Measurements from ENCODE around the gene DAZL. TPM values are rescaled to one million over a fixed set of nuclear protein-coding genes. Genes with fewer than 3 reads are reported as not detected.
A peak's percentile ranks its signal among the peaks of the same experiment; 100 is the strongest.
"Not testable (repeated sequence)": the region's sequence is repeated elsewhere in the genome, so short reads cannot be mapped to it uniquely, and the experiment has no call there.

The DAZL gene, protein sequence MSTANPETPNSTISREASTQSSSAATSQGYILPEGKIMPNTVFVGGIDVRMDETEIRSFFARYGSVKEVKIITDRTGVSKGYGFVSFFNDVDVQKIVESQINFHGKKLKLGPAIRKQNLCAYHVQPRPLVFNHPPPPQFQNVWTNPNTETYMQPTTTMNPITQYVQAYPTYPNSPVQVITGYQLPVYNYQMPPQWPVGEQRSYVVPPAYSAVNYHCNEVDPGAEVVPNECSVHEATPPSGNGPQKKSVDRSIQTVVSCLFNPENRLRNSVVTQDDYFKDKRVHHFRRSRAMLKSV
- not detected in 2 replicates for total RNA-seq (2014; rRNA removed; shearing (Covaris generic))

DNA sequence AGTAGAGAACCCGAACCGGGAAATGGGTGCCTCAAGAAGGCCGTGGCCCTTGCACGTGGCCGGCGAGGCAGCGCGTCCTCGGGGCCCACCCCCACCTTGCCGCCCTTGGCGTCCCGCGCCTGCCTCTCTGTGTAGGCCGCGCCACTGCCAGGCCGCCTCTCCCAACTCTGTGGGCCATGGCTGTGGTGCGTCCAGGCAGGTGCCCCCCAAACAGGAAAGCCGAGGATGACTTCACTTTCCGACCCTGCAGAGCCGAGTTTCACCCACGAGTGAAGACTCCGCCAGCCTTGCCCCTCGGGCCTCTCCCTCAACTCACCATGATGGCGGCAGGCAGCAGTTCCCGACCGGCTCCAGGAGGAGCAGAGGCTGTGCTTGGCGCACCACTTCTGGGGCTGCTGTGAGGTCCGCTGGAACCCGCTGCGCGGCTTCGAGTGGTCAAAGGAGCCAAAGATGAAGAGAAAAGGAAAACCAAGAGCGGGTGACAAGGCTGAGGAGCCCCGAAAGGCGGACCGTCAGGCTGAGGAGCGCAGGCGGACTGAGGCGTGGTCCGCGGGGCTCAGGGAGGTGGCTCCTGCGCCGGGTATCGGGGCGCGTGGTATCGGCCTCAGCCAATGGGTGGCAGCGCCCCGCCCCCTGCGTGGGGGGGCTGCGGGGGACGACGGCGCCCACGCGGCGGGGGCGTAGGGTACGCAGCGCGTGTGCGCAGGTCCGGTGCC is at the start of gene DAZL:
Gene DAZL, minus strand, starts transcription at position 537 of the 716 bp plus-strand sequence. Its CDS starts 218 bp downstream, at position 319.
- DNase-seq (ENCODE audit: low spot score): no peak

DNA sequence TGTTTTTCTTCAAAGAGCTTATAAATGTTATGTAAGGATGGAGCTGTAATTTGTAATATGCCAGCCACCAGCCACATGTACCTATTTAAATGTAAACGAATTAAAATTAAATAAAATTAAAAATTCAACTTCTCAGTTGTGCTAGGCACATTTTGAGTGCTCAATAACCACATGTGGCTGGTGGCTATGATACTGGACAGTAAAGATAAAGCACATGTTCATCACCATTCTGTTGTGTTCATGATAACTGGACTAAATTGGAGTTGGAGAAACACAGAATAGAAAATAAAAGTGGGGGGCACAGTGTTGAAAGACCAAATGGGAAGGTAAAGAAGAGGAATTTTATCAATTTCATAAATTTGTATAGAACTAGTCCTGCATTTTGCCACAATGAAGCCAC is 49.8 kb upstream of the DAZL start:
- no peak for DNase-seq (ENCODE audit: low spot score)

DNA sequence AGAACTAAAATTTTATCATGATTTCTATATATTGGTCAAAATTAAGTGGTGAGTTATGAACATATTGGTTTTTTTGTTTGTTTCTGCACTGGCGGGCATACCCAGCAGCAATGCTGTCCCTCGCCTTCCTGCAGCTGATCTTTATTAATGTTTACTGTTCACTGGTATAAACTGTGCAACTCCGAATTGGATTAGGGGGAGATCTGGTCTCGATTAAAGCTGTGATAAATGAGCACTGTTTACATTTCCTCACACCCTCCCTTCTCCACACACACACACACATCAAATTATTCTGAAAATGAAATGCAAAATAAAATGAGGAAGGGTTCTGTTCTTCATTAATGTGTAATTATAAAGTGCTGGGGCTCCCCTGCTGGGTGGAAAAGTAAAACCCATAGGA is 48.5 kb upstream of the DAZL start:
- no peak for DNase-seq (ENCODE audit: low spot score)

DNA sequence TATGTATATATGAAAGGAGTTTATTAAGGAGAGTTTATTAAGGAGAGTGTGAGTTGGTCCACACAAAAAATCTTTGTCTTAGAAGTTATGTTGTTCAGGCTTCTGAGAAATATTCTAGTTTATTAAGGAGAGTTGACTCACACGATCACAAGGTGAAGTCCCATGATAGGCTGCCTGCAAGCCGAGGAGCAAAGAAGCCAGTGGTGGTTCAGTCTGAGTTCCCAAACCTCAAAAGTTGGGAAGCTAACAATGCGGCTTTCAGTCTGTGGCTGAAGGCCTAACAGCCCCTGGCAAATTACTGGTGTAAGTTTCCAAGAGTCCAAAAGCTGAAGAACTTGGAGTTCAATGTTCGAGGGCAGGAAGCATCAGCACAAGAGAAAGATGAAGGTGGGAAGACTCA is 42.4 kb upstream of the DAZL start:
- no peak for DNase-seq (ENCODE audit: low spot score)

DNA sequence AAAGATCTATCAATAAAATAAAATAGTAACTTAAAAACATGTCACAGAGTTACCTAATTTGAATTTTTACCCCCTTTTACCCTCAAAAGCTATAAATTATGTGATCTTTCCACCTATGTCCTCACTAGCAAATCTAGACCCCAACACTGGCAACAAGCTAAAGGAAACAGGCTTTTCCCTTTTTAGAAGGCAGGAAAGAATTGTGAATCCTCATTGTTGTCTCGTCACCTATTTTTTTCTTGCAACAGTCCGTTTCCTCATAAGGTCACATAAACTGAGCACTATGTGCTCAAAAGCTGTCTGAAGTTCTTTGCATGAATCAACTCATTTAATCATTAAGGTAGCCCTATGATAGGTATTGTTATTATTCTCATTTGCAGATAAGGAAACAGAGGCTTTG is 34.6 kb upstream of the DAZL start:
- no peak for DNase-seq (ENCODE audit: low spot score)

DNA sequence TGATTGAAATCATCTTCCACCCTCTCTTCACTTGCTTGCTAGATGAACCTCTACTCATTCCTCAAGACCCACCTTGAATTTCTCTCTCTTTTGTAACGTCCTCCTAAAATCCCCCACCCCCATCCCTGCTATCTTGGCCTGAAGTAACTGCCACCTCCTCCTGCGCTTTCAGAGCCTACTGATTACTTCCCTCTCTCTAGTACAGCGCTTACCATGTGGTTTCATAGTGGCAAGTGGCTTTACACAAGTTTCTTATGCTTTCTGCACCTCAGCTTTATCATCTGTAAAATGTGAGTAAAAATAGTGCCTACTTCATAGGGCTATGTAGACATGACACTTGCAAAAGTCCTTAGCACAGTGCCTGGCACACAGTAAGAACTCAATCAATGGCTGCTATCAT is 28.7 kb upstream of the DAZL start:
- no peak for DNase-seq (ENCODE audit: low spot score)

DNA sequence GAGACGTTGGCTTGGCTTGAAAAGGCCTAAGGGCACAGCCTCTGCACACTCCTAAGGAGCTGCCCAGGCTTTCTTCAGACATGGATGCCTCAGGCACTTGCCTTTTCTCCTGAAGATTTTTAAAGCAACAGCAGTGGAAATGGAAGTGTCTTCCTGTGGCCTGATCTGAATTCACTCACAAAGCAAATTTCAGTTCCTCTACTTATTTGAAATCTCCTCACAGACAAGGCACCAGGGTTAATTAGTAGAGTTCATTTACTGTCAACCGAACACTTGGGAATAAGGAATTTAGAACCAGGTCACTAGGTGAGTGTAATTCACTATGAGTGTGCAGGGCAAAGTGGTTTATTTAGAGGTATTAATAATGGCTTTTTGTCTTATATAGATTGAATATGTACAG is 27.2 kb upstream of the DAZL start:
- no peak for DNase-seq (ENCODE audit: low spot score)

DNA sequence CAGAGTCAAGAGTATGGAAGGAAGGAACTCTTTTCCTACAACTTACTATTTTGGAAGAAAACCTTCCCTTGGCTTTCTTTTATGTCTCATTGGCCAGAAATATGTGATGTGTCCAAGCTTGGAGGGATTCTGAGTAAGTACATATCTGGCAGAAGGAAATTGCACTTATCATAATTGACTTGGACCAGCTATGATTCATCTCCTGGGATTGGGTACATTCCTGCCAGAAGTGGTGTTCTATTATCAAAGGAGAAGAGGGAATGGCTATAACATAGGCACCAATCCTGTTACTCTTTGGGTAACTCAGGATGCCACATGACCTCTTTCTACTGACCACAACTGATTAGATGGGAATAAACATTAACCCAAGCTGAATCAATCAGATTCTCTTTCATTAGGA is 13.5 kb upstream of the DAZL start:
- no peak for DNase-seq (ENCODE audit: low spot score)

DNA sequence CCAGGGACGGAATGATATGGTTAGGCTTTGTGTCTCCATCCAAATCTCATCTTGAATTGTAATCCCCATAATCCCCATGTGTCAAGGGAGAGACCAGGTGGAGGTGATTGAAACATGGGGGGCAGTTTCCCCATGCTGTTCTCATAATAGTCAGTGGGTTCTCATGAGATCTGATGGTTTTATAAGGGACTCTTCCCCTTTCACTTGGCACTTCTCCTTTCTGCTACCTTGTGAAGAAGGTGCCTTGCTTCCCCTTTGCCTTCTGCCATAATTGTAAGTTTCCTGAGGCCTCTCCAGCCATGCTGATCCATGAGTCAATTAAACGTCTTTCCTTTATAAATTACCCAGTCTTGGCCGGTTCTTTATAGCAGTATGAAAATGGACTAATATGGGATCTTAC is 11.9 kb upstream of the DAZL start:
- not testable (repeated sequence) for DNase-seq (ENCODE audit: low spot score)

DNA sequence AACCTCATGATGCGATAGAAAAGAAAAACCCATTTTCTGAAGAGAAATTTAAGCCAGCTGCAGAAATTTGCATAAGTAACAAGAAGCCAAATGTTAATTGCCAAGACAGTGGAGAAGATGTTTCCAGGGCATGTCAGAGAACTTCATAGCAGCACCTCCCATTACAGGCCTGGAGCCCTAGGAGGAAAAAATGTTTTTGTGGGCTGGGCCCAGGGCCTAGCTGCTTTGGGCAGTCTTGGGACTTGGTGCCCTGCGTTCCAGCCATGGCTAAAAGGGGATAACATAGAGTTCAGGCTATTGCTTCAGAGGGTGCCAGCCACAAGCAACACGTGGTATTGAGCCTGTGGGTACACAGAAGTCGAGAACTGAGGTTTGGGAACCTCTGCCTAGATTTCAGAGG is 10.9 kb upstream of the DAZL start:
- no peak for DNase-seq (ENCODE audit: low spot score)

DNA sequence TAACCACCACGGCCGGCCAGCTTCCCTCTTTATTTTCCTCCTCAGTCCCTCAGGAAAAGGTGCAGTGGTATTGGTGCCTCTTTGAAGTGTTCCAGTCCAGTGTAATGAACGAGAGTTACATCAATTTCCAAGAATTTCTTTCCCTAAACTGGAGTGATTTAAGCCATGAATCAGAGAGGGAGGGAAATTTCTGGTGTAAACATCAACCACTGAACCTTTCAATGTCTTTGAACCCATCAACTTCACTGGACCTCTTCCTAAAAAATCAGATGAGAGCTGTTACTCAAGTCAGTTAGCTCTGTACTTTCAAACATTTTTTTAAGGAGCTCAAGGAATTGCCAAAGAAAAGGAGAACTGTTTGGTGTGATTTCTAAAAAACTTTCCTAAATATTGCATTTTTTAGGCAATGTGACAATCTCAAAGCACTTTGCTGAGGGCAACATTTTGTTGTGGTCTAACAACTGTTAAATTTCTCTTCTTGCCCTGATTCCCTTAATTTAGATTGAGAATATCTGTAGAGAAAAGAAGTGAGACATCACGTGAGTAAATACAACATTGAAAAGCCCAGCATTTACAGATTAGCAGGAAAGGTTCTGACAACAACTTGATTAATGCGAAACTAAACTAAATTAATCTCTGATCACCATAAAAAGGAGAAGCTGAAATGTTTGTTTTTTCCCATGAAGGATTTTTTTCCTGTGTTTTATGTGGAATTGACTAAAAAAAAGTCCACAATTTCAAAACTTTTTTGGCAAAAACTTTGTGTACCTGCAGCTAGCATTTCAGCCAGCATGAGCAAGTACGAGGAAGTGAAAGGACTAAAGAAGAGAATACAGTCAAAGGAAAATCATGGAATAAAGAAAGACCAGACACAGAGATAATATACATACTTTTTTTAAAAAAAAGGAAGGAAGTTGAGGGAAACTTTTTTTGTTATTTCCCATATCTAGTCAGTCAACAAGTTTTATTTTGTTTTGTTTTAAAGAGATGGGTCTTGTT is 9.1 kb upstream of the DAZL start:
- no peak for DNase-seq (ENCODE audit: low spot score)

DNA sequence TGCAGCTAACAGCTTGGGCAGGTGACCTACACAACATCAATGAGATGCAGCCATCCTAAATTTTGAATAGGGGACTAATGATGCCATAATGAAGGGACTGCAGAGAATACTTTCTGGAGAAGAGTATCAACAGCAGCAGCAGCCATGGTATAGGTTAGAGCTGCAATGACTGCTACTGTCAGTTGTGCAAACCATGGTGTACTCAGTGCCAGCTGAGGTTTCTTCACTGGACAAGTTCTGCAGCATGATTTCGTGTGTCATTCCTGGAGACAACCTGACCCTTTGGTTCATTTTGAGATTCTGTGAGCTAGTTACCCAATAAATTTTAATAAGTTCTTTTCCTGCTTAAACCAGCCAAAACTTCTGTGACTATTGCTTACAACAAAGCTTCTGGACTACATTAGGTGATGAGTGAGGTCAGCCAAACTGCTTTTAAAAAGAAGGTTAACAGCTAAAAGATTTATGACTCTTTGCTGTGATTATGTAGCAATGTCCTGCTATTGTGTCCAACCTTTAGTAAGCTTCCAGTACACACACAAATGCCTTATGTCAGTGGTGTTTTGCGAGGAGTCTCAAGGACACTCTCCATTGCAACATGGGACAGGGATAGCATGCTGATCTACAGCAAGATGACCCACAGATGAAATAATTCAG is 4.8 kb upstream of the DAZL start:
- no peak for DNase-seq (ENCODE audit: low spot score)

DNA sequence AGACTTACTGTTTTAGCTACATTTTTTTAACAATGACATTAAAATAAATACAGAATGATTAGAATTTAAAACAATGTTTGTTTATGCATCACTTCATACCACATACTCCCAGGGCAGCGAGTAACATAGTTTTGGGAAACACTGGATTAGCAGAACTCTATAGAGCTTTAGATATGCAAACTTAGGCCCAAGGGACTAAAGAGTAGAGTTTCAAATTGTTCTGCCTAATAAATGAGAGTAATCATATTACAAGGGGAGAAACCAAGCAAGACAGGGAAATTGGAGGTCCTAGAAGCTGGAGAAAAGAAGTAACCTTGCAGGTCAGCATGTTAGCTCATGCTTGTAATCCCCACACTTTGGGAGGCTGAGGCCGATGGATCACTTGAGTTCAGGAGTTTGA is 3.6 kb upstream of the DAZL start:
- no peak for DNase-seq (ENCODE audit: low spot score)

DNA sequence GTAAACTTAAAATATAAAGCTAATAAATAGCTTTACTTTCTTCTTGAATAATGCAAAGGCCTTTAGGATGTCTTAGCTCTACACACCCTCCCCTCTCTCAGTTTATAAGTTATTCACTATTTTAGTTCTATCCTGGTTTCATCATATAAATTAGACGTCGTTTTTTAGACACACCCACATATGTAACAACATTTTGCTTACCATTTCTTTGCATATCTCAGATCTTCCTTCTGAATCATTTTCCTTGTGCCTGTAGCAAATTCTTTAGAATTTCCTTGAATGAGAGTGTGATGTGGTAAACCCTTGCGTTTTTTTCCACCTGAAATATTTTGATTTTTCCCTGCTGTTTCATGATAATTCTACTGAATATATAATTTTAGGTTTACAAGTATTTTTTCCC is 2.5 kb upstream of the DAZL start:
- DNase-seq (ENCODE audit: low spot score): no peak

DNA sequence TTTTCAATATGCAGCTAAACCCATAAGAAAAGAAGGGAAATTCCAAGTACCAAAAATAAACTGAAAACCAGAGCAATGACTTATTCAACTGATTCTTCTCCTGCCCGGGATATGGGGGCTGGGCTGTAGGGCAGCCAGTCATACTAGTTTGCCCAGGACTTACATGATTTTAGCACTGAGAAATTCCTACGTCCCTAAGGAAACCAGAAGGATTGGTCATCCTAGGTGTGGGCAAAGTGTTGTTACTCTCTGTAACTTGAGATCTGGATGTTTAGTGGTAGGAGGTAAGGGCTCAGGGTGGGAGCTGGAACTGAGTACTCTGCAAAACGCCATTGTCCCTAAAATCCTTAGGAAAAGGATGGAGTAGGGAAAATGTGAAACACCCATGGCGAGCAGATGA is 1.2 kb upstream of the DAZL start:
- peak; percentile 11 for DNase-seq (ENCODE audit: low spot score)

DNA sequence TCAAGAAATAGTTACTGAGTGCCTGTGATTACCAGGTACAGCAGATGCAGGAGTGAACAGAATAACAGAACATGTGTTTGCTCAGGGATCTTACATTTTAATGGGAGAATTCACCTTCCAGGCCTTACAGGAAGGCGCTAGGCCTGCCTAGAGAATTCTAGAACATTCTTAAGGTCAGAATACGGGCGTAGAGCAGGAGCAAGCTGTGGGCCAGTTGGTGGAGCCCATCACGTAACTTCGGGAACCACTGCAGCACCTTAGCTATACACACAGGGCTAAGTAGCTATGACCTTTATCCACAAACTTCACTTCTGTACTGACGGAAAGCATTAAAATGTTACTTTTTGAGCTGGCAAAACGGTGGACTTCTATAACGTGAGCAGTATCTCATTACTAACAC is 743 bp upstream of the DAZL start:
- DNase-seq (ENCODE audit: low spot score): no peak

DNA sequence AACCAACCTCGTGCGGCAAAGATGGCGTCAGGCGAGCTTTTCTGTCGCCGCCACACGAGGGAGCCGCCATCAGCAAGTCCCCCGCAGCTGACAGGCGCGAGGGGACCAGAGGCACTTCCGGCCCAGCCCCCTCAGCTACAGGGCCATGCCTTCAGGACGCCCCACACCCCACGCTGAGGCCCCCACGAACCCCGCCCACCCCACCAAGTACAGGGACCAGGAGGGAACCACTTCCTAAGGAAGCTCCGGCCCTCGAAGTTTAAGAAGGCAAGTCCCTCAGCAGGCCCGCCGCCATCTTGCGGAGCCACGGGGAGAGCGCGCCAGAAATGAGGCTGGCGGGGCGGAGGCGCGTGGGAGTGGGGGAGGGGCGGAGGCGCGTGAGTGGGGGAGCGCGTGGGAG is 790 bp downstream of the DAZL start:
- no peak for DNase-seq (ENCODE audit: low spot score)

DNA sequence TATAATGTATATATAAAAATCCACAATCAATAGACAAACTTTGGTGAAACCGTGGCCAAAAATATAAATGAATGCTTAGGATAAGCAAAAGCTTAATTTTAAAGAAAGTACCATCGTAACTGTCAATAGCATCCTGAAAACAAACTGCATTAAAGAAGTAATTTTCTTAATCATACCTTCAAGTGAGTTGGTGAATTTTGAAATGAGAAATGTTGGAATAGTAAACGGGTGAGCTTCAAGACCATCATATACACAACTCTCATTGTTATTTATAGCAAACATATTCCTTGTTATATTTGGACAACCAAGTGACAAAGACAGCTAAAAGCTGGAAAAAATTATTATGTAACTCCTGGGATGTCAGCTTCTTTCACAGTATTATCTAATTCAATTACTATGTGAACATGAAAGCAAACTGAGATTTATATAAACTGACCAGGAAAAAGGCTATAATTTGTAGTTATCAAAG is 3.7 kb downstream of the DAZL start:
- DNase-seq (ENCODE audit: low spot score): no peak

DNA sequence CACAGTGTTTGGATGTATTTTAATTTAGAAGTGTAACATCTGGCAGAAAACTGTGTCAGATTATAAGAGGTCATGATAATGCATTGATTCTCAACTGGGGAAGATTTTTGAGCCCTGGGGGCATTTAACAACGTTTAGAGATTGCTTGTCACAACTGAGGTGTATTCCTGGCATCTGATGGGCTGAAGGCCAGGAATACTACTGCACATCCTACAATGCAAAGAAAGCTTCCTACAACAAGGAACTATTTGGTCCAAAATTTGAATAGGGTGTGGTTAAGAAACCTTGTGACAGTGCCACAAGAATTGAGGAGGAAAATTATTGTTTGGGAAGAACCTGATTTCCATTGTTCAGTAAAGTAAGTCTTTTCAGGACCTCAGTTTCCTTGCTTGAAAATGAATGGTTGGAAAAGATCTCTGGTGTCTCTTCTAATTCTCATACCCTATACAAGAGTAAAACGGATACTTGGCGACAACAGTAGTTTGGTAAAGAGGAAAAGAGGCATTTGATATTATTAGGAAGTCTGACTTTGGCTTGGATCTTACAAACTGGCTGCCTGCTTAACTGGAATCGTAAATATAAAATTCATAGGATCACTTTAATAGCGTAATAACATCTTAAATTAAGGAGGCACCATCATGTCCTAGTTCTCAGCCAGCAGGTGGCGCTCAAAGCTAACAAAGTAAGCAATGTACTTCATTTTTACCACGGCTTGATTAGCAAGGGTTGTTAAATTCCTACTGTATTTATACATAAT is 4.3 kb downstream of the DAZL start:
- peak; percentile 67 for DNase-seq (ENCODE audit: low spot score)

DNA sequence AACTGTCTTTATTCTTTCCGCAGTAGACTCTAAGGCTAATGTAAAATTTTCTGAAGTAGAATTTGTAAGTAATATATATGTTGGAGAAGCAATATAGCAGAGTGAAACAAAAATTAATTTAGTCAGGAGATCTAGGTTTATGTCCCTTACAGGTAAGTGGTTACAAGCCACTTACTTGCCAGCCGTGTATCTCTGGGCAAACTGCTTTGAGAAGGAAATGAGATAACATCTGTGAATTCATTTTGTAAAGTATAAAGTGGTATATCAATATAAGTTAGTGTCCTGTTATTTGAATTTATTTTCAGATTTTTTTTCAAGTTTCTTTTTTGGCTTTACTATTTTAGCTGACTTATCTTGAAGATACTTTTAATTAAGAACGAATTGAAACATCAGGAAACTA is 5.5 kb downstream of the DAZL start:
- no peak for DNase-seq (ENCODE audit: low spot score)
